H1 (cell line): ENCODE measurements around the gene NDST3.

ENCODE experiments used
- CBX5 ChIP-seq: fragments of 300-800, 300-1000 bp; sonication (generic); IDR thresholded peaks from 2 replicates; pipeline ENCODE4 v1.7.1; 2016; ENCODE audit warnings: antibody characterized with exemption, low read length, low read depth
- CTCF ChIP-seq, 3 experiments: IDR thresholded peaks; 1 replicate in 2 of 3; 2 replicates in 1 of 3; pipeline versions ENCODE4 v1.5.1 to v1.6.1; 2011; ENCODE audit warnings: low read length in 3 of 3, mild to moderate bottlenecking in 3 of 3, inconsistent platforms in 2 of 3, low read depth in 1 of 3, moderate library complexity in 1 of 3; ENCODE audit not compliant: insufficient read depth in 1 of 3; ENCODE audit errors: control extremely low read depth in 1 of 3
- EZH2 ChIP-seq: fragments of 200-600 bp; sonication (generic); IDR thresholded peaks from 2 replicates; pipeline ENCODE4 v1.7.1; 2012; ENCODE audit warnings: low read depth, mild to moderate bottlenecking, moderate library complexity, low read length, inconsistent platforms; ENCODE audit not compliant: severe bottlenecking
- NRF1 ChIP-seq: IDR thresholded peaks from 2 replicates; pipeline ENCODE4 v1.6.1; 2011; ENCODE audit warnings: mild to moderate bottlenecking, low read depth, low read length, improper control_type of control experiment
- RFX5 ChIP-seq: IDR thresholded peaks from 2 replicates; pipeline ENCODE4 v1.6.1; 2011; ENCODE audit warnings: low read depth, low read length, improper control_type of control experiment, borderline replicate concordance

GRCh38 chr4:118112117-118113046, 78.1 kb downstream of the NDST3 start:
- TF ChIP-seq CTCF (IDR thresholded peaks at IDR 0.05; ENCODE audit: control extremely low read depth in 1 of 3, insufficient read depth in 1 of 3, low read depth in 1 of 3, low read length in 3 of 3) (no peak), CBX5 (no peak), NRF1 (no peak), RFX5 (no peak), EZH2 (no peak)
